Measurements from ENCODE around the gene MBLAC2.
A peak's percentile ranks its signal among the peaks of the same experiment; 100 is the strongest.

Gene MBLAC2

GRCh38 chr5:90474235-90475107 is at the start of gene MBLAC2, which contains the start of gene POLR3G:
Gene MBLAC2 (minus strand): TSS chr5:90474771. CDS start chr5:90474292, 479 bp downstream.
Gene POLR3G (plus strand): TSS chr5:90474864. CDS start chr5:90485568, 10,704 bp downstream.
- peak; percentile 91 for DNase-seq (ENCODE audit: low spot score)

GRCh38 chr5:90519081-90519480 is 44.5 kb upstream of the MBLAC2 start:
- DNase-seq (ENCODE audit: low spot score): no peak

GRCh38 chr5:90518661-90519060 is 44.1 kb upstream of the MBLAC2 start:
- no peak for DNase-seq (ENCODE audit: low spot score)

GRCh38 chr5:90514520-90514919 is 39.9 kb upstream of the MBLAC2 start:
- no peak for DNase-seq (ENCODE audit: low spot score)

GRCh38 chr5:90510438-90510837 is 35.9 kb upstream of the MBLAC2 start:
- DNase-seq (ENCODE audit: low spot score): no peak

- no peak for DNase-seq (ENCODE audit: low spot score)
These were observed 31.6 kb upstream of the MBLAC2 start for GRCh38 chr5:90506221-90506620.

- no peak for DNase-seq (ENCODE audit: low spot score)
These were observed 30.2 kb upstream of the MBLAC2 start for GRCh38 chr5:90504743-90505142.

- no peak for DNase-seq (ENCODE audit: low spot score)
These were observed 29.0 kb upstream of the MBLAC2 start for GRCh38 chr5:90503596-90503995.

GRCh38 chr5:90495146-90495545 is 20.6 kb upstream of the MBLAC2 start:
- peak; percentile 36 for DNase-seq (ENCODE audit: low spot score)

- no peak for DNase-seq (ENCODE audit: low spot score)
These were observed 19.5 kb upstream of the MBLAC2 start for GRCh38 chr5:90494043-90494442.

- no peak for DNase-seq (ENCODE audit: low spot score)
These were observed 14.2 kb upstream of the MBLAC2 start for GRCh38 chr5:90488791-90489190.

- DNase-seq (ENCODE audit: low spot score): no peak
These were observed 10.0 kb upstream of the MBLAC2 start for GRCh38 chr5:90484540-90484939.

GRCh38 chr5:90483206-90483605 is 8.6 kb upstream of the MBLAC2 start:
- DNase-seq (ENCODE audit: low spot score): no peak

- DNase-seq (ENCODE audit: low spot score): no peak
These were observed 6.1 kb upstream of the MBLAC2 start for GRCh38 chr5:90480699-90481098.

- DNase-seq (ENCODE audit: low spot score): no peak
These were observed 5.2 kb upstream of the MBLAC2 start for GRCh38 chr5:90479611-90480385.

GRCh38 chr5:90477621-90478215 is 3.1 kb upstream of the MBLAC2 start:
- DNase-seq (ENCODE audit: low spot score): no peak

- no peak for DNase-seq (ENCODE audit: low spot score)
These were observed 2.5 kb upstream of the MBLAC2 start for GRCh38 chr5:90477073-90477472.

- peak; percentile 20 for DNase-seq (ENCODE audit: low spot score)
These were observed 1.8 kb upstream of the MBLAC2 start for GRCh38 chr5:90476391-90476790.

GRCh38 chr5:90475436-90475980 is 937 bp upstream of the MBLAC2 start:
- DNase-seq (ENCODE audit: low spot score): no peak

GRCh38 chr5:90473396-90474234 is 956 bp downstream of the MBLAC2 start:
- DNase-seq (ENCODE audit: low spot score): peak; percentile 5

- no peak for DNase-seq (ENCODE audit: low spot score)
These were observed 1.7 kb downstream of the MBLAC2 start for GRCh38 chr5:90472783-90473395.
